CD4-positive, alpha-beta T cell treated with Interleukin-21 for 1 hour (primary cell): ENCODE results near the gene RSPRY1.
"Not testable (repeated sequence)": the region's sequence is repeated elsewhere in the genome, so short reads cannot be mapped to it uniquely, and the experiment has no call there.

Source experiments
- DNase-seq: peaks from one replicate; pipeline ENCODE4 v3.0.0-alpha.2; 2020

The RSPRY1 gene

DNA sequence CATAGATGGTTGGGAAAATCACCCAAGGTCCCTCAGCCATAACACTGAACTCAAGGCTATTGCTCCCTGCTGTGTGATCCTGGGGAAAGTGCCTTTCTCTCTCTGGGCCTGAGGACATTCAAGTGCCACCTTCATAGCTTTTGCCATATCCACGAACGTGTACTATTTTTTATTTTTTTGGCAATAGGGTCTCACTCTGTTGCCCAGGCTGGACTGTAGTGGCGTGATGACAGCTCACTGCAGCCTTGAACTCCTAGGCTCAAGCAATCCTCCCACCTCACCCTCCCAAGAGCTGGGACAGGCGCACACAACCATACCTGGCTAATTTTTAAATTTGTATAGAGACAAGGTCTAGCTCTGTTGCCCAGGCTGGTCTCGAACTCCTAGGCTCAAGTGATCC, 87.7 kb downstream of the RSPRY1 start:
- DNase-seq: no peak

DNA sequence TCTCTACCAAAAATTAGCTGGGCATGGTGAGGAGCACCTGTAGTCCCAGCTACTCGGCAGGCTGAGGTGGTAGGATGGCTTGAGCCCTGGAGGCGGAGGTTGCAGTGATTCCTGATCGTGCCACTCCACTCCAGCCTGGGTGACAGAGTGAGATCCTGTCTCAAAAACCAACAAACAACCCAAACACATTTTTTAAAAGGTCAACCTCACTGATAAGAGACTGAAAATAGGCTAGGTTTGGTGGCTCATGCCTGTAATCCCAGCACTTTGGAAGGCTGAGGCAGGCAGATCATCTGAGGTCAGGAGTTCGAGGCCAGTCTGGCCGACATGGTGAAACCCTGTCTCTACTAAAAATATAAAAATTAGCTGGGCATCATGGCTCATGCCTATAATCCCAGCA, 89.8 kb downstream of the RSPRY1 start:
- not testable (repeated sequence) for DNase-seq

DNA sequence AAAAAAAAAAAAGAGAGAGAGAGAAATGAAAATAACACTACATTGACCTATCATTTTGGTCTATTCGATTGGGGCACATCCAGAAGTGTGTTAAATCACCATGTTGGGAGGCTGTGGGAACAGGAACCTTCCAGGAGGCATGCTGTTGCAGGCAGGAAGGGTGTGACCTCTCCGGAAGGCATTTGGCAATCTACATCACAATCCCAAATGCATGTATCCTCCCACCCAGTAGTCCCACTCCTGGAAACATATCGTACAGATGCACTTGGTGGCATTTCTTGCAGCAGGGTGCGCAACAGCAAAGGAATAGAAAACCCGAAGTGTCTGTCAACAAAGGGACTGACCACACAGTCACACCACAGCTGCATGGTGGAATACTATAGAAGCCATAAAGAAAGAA, 90.5 kb downstream of the RSPRY1 start:
- DNase-seq: no peak

DNA sequence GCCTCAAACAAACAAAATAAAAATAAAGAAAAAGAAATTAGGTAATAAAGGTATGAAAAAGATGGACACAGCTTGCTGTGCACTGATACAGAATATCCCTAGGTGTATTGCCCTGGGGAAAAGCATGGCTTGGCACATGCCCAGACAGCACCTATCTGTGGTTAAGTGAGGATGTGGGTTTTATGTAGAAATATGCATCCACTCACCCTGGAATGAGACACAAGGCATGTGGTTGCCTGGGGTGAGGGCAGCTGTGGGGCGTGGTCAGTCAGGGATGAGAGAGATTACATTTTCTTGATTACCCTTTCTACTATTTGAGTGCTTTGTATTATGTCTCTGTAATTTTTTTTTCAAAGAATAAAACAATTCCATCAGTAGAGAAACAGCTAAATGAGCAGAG, 91.5 kb downstream of the RSPRY1 start:
- peak; percentile 64 for DNase-seq

DNA sequence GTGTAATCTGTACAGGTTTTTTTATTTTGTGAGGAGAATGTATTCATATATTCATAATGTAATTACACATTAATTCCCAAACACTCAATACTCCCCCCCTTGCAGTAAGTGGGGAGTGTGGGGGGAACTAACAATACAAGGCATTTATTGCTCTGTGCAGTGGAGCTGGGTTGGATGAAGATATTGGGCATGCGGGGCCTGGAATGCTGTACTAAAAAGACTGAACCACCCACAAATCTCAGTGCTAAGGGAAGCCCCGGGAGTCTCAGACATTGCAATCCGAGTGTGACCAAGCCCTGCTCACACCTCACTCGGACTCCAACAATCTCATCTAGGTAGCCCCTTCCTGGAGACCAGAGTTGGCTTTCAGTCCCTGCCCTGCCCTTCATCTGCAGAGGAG, 92.4 kb downstream of the RSPRY1 start:
- no peak for DNase-seq

DNA sequence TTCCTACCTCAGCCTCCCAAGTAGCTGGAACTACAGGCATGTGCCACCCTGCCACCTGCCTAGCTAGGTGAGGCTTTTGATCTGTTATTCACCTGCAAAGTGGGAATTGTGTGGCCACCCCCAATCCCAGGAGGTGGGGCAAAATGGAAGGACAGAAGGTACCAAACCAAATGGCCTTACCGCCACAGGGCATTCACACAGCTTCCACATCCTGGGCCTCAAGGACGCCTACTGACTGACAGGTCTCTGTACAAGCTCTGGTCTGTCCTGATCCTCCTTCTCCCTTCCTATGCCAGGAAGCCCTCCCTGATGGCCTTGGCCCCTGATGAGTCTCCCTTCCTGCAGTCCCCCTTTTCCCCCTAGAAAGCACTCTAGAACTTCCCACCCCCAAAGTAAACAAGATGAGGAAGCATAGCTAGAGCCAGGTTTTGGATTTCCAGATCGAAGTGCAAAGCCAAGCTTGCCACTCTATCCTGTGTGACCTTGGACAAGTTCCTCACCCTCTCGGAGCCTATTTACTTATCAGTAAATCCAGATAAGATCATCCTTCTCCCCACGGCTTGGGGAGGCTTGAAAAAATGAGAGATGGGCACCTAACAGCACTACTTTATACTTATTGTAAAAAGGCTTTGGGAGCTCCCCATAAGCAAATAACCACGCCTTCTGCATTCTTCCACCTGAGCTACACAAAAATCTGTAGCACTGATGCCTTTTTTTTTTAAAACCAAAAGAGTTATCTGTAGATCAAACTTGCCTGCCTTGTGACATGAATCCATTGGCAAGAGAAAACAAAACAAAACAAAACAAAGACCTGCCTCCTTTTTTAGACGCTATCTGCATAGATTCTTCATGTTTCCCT, 93.9 kb downstream of the RSPRY1 start:
- no peak for DNase-seq

DNA sequence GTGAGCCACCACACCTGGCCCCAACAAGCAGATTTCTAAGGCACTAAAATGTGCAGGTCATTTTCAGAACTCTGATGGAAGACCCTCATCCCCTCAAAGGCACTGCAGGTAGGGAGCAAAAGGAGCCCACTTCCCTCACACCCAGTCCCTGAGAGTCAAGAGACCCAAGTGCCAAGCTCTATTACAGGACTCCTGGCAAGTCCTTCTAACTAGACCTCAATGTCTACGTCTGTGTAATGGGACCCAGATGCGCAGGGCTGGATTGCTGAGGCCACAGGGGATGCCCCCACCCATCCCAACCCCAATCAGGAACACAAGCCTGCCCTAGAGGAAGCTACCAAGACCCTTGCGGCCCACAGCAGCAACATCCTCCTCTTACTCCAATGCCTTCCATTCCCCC, 95.7 kb downstream of the RSPRY1 start:
- no peak for DNase-seq

DNA sequence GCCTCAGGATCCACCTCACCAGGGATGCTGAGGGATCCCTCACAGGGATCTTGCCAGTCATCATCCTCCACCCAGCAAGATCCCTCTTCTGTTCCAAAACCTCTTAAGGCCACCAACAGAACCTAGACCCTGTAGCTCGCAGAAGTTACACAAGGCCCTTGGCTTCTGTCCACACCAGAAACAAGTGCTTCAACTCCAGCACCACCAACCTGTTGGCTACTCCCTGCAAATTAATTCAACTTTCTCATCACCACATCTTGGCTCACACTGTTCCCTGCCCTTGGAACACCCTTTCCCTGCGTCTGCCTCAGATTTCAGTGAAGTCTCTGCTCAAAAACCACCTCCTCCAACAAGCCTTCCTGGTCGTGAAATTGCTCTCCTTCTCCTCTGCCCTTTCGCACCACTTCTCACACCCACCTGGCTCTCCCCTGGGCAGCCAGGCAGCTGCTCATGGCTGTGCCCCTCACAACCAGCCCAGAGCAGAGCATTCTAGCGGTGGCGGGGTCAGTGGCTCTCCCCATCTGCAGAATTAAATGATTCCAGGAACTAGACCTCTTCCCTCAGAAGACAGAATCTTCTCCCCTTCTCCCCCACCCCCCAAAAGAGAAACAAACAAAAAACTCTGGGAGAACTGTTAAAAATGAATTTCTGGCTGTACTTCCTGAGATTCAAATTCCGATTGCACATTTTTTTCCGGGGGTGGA, 96.5 kb downstream of the RSPRY1 start:
- no peak for DNase-seq

DNA sequence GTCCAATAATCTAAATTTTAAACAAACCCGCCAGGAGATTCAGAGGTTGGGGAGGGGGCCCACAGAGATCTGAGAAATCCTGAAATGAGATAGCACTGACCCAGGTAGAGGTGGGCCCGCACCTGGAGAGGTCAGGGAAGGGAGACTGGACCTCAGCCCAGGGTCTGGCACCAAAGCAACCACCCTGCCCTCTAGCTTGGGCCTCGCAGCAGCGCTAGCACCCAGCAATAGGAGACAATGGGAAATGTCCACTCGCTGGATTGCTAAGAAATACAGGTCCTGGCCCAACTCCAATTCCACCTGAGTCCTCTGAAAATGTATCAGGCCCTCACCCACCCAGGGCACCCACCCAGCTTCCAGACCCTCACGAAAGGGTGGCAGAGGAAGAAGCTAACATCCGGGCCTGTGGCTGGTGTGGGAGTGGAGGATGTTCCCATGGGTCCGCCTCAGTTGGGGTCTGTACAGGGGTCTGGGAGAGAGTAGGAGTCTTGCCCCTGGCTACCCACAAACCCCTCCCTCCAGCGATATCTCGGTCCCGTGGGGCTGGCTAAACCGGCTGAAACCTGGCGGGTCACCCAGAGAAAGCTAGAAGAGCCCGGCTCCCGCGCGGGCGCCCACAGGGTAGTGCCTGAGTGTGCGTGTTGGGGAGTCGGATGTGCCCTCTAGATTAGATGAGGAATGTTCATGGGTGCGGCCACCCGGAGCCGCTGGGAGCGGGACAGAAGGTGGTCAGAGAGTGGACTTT, 97.3 kb downstream of the RSPRY1 start:
- no peak for DNase-seq

DNA sequence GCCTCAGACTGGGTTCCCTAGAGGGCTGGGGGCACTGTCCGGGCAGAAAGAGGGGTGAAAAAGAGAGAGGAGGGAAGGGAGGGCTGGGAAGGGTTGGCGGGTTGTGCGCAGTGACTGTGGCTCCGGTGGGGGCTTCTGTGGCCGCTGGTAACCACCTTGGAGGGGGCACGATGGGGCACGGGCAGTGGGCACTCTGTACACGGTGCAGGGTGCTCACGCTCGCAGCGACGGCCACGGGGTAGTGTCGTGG, 97.8 kb downstream of the RSPRY1 start:
- DNase-seq: no peak

DNA sequence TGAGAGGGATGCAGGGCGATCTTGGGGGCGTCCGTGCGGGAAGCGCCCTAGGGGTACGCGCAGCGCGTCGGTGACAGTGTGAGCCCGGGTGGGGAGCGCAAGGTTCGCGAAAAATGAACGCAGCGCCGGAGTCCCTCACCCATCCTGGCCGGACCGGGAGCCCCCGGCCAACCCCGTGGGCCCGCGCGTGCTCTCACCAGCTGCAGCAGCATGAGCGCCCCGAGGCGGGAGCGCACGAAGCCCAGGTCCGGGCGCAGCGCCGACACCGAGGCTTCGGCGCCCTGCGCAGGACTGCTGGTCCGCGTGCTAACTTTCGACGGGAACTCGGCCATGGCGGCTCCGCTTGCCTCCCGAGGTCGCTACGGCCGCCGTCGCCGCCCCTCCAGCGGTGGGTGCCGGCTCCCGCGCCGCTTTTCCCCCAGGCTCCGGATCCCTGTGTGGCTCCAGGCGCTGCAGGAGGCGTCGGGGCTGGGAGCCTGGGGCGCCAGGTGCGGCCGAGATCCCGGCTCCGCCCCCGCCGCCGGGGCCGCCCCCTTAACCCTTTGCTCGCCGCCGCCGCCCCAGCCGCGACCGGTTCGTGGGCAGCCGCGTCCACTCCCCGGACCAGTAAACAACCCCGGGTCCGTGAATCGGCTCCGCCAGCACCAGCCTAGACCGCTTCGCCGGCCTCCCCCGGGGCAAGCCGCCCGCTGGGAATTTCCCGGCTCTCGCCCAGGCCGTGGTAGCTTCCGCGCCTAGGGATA, 98.3 kb downstream of the RSPRY1 start, which contains the start of gene PLLP:
TSS of gene PLLP (minus strand) at position 464 of the 743 bp plus-strand sequence. CDS start at position 332, 132 bp downstream.
- DNase-seq: peak; percentile 45

DNA sequence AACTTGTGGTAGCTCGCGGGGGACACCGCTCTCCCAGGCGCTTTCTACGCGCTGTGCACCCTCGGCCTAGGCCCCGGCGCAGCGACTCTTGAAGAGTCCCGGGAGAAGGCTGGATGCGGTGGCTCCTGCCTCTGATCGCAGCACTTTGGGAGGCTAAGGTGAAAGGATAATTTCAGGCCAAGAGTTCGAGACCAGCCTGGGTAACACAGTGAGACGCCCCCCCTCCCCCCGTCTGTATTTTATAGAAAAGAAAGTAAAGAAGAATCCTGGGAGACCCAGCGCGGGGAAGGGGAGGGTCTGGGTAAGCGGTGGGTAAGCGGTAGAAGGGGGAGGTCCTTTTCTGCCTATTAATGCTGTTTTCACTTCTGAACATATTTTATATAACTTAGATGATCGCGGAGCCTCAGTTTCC, 98.8 kb downstream of the RSPRY1 start:
- no peak for DNase-seq

DNA sequence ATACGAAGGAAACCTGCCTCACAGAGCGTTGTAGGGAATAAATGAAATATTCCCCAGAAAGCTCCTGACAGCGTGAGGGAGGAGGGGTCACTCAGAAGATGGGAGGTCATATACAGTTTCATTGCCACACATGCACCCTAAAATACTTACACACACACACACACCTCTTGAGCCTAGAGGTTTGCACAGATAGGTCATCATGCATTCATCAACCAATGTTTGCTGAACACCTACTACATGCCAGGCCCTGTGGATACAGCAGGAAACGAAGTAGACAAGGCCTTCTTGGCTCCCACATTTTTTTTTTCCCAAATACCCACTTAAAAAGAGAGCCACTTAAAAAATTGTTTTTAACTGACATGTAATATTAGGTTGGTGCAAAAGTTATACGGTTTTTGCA, 99.2 kb downstream of the RSPRY1 start:
- no peak for DNase-seq

DNA sequence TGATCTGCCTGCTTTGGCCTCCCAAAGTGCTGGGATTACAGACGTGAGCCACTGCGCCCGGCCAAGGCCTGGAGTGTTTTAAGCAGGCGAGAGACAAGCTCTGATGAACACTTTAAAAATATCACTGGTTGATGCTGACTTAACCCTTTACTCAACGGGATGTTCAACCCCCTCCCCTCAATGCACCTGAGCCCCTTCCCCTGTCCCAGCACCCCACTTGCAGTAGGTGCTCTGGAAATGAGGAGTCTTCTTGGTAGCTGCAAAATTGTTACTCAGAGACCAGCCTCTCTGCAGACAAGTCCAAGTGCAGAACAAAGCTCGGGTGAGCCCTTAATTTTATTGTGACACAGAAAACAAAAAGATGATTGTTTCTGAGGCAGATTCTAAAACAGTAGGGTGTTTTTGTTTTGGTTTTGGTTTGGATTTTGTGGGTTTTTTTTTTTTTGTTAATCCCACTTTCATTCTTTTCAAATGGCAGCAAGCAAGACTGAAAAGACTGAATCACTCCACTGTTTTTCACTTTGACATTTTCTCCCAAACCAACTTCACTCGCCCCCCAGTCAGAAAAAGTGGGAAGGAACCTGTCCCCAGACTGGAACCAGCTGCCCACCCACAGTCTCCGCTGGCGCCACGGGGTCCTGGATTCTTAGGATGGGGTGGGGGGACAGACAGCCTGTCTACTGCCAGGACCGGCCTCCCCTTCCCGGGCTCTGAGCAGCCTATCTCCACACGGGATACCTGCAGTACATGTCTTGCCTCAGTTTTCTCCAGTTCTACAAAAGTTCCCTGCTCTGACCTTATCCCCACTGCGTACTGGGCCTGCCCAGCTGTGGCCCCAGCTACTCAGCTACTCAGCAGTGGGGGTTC, 103.5 kb downstream of the RSPRY1 start:
- no peak for DNase-seq
